Omental fat pad (tissue), 4 donors: ENCODE data around the gene CYP26B1. TPM values are rescaled to one million over a fixed set of nuclear protein-coding genes. Genes with fewer than 3 reads are reported as not detected.

ENCODE experiments used
- ATAC-seq: fragments of 150-250 bp; one replicate; pipeline ENCODE4 v1.9.1; 2016; ENCODE audit warnings: mild to moderate bottlenecking, moderate library complexity; ENCODE audit not compliant: low FRiP score
- DNase-seq: peaks from one replicate; pipeline ENCODE4 v3.0.0-alpha.2; 2019; ENCODE audit warnings: low spot score
- total RNA-seq, 4 donors: library from RNA; depleted of rRNA; stranded (reverse); fragments of >200 nt; gene quantifications; one replicate each; pipeline ENCODE4 v1.1.0, GENCODE V29; 2016
- TF ChIP-seq, protein P1 (sequence below), 3 donors: fragments of 450-650 bp; IDR thresholded peaks; one replicate each; pipeline ENCODE4 v1.5.1; 2016 to 2017; ENCODE audit warnings: antibody characterized with exemption in 3 of 3, mild to moderate bottlenecking in 3 of 3, moderate library complexity in 2 of 3

The CYP26B1 gene, protein sequence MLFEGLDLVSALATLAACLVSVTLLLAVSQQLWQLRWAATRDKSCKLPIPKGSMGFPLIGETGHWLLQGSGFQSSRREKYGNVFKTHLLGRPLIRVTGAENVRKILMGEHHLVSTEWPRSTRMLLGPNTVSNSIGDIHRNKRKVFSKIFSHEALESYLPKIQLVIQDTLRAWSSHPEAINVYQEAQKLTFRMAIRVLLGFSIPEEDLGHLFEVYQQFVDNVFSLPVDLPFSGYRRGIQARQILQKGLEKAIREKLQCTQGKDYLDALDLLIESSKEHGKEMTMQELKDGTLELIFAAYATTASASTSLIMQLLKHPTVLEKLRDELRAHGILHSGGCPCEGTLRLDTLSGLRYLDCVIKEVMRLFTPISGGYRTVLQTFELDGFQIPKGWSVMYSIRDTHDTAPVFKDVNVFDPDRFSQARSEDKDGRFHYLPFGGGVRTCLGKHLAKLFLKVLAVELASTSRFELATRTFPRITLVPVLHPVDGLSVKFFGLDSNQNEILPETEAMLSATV
- 10 to 100 TPM; 10.6 to 36.6 (median 18.8) TPM for total RNA-seq

DNA sequence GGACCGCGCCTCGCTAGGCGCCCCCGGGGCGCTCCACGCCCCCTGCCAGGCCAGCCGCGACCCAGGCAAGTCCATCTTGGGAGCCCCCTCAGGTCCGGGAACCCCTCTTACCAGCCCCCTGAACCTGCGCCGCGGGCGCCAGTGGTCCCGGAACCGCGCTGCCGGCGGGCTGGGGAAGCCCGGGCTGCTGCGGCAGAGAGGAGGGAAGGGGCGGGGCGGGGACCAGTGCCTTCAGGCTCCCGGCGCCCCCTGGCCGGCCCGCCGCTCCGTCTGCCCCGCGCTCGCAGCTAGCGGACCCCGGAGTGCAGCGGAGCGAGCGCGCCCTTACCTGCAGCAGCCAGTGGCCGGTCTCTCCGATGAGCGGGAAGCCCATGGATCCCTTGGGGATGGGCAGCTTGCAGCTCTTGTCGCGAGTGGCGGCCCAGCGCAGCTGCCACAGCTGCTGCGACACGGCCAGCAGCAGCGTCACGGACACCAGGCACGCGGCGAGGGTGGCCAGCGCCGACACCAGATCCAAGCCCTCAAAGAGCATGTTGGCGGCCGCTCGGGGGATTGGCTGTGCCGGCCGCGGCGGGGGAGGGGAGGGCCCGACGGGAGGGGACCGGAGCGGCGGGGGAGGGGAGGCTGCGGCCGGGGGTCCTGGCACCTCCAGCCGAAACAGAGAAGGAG is at the start of gene CYP26B1:
TSS of gene CYP26B1 (minus strand) at position 560 of the 669 bp plus-strand sequence. CDS start at position 532, 28 bp downstream.
- TF ChIP-seq, protein P1, sequence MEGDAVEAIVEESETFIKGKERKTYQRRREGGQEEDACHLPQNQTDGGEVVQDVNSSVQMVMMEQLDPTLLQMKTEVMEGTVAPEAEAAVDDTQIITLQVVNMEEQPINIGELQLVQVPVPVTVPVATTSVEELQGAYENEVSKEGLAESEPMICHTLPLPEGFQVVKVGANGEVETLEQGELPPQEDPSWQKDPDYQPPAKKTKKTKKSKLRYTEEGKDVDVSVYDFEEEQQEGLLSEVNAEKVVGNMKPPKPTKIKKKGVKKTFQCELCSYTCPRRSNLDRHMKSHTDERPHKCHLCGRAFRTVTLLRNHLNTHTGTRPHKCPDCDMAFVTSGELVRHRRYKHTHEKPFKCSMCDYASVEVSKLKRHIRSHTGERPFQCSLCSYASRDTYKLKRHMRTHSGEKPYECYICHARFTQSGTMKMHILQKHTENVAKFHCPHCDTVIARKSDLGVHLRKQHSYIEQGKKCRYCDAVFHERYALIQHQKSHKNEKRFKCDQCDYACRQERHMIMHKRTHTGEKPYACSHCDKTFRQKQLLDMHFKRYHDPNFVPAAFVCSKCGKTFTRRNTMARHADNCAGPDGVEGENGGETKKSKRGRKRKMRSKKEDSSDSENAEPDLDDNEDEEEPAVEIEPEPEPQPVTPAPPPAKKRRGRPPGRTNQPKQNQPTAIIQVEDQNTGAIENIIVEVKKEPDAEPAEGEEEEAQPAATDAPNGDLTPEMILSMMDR (IDR thresholded peaks at IDR 0.05), result no peak
- peak; percentile 19 for DNase-seq
- no peak for ATAC-seq

DNA sequence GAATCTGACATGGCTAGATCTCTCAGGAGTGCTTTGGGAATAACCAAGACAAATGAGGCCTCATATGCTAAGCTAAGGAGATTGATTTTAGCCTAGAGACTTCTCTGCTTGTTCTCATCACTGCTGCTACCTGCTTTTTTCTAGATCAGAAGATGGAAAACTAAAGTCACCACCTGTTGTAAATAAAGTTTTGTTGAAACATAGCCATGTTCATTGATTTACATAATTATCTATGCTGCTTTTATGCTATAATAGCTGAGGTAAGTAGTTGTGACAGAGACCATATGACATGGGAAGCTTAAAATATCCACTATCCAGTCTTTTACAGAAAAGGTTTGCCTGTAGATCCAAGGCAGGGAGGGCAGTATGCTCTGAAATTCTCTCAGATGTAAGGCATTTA is 46.1 kb upstream of the CYP26B1 start:
- TF ChIP-seq, protein P1 (IDR thresholded peaks at IDR 0.05), result no peak
- no peak for ATAC-seq
- no peak for DNase-seq

DNA sequence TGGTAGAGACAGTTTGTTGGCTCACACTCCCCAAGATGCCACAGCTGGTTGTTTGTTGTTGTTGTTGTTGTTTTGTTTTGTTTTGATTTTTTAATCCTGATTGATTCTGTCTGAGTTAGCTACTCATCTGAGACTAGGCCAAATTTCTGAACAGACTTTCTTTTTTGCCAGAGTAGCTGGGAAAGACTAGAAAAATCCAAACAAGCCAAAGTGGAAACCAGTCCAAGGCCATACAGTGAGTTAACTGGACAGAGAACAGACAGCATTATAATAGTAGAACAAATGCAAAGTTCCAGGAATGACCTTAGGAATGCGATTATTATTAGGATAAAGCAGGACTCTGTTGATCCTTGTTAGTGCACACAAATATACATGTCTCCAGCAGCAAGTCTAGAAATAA is 43.8 kb upstream of the CYP26B1 start:
- no peak for DNase-seq
- no peak for ATAC-seq
- TF ChIP-seq, protein P1 (IDR thresholded peaks at IDR 0.05), result no peak

DNA sequence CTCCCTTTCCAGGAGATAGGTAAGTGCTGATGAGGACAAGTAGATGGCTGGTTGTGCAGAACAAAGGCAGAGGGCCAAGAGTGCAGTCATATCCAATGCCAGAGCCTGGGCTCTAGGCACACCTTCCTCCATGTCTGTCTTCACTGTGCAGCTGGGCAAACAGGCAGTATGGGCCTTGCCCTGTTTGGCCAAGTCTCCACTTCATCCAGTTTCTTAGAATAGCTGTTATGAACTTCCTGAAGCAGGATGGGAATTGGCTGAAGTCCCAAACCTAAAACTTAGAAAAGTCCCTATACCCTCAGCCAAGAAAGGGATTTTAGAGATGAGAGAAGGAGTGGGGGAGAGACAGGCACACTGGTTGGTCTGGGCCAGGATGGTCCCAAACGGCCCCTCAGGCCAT is 37.5 kb upstream of the CYP26B1 start:
- DNase-seq, result no peak
- ATAC-seq, result no peak
- TF ChIP-seq, protein P1 (IDR thresholded peaks at IDR 0.05), result no peak

DNA sequence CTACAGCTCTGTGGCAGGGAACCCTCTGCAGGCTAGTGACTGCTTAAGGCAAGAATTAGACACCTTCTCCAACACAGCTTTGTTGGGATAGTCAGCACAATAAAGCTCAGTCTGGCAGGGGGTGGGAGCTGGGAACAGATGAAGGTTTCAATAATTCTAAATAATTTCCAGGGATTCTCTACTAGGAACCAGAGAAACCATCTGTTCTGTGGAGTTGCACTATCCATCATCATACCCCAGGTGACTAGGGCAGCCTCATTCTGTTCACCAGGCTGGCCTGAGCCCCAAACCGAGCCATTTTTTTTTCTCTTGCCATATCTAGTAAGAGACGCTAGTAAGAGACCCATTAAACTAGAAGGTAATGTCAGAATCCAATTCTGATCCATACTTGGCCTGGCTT is 35.8 kb upstream of the CYP26B1 start:
- ATAC-seq (no peak), DNase-seq (no peak)
- TF ChIP-seq, protein P1 (IDR thresholded peaks at IDR 0.05), result no peak

DNA sequence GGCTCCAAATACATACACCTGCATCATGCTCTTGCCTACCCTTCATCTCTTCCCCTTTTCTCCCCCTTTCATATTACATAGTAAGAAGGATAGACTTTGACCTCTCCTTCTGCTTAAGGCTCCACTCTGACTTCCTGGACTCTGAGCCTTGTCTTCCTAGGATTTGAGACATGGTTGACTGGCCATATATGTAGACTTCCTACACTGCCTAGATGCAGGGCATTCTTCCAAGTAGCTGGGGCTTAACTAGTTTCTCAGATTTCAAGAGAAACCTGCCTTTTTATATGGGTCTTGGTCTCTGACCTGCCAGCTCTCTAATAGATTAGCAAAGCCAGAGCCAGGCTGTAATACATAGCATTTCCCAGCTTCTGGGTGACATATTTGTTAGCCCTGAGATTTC is 35.4 kb upstream of the CYP26B1 start:
- ATAC-seq (no peak), DNase-seq (no peak)
- TF ChIP-seq, protein P1 (IDR thresholded peaks at IDR 0.05), result no peak
